Fibroblast of skin of scalp (primary cell): Measurements from ENCODE around the gene IBA57. TPM values are rescaled to one million over a fixed set of nuclear protein-coding genes. Genes with fewer than 3 reads are reported as not detected.

Experiments
- DNase-seq: peaks from one replicate; pipeline ENCODE4 v3.0.0-alpha.2; 2013
- polyA plus RNA-seq, 2 experiments: library from polyadenylated mRNA; unstranded; fragments of 120-200 nt; gene quantifications; one replicate each; pipeline ENCODE4 v1.2.1, GENCODE V29; 2013; ENCODE audit not compliant: insufficient read length in 2 of 2

The IBA57 gene
- 3.7 TPM for polyA plus RNA-seq (2013, experiment 1 of 2; ENCODE audit: insufficient read length)
- 2.7 TPM for polyA plus RNA-seq (2013, experiment 2 of 2; ENCODE audit: insufficient read length)

GRCh38 chr1:228165372-228166169 lies at the start of gene IBA57:
Gene IBA57, plus strand, starts transcription at chr1:228165804. Its CDS starts 13 bp downstream, at chr1:228165817.
- DNase-seq: peak; percentile 99

DNA sequence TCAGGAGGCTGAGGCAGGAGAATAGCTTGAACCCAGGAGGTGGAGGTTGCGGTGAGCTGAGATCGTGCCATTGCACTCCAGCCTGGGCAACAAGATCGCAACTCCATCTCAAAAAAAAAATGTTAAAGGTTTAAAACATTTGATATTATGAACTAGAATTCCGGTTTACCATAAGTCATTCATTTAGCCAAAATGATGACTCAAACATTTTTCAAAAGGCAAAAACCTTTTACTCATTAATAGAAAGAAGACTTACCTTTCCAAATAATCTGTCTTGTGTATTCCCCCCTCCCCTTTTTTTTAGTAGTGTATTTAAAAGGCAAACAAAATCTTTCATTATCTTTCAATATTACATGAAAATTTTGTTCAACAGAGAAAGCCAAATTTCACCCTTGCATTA lies 48.3 kb upstream of the IBA57 start:
- DNase-seq: no peak

GRCh38 chr1:228118040-228118439 lies 47.6 kb upstream of the IBA57 start:
- no peak for DNase-seq

DNA sequence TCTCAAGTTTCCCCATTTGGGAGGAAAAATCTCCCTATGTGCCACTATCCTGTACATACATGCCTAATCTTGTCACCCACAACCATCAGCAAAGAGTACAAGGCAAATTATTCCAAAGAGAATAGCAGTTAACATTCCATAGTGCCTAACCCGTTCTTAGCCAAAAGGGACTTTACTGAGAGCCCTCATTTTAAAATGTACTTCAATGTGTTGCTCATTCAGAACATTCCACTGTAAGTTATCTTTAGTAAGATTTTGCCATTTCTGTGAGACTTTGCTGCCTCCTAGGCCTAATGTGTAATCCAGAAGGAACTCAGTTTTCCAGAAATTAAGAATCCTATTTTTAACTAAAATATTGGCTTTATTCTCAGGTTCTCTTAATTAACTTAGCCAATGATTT lies 45.3 kb upstream of the IBA57 start:
- DNase-seq: no peak

DNA sequence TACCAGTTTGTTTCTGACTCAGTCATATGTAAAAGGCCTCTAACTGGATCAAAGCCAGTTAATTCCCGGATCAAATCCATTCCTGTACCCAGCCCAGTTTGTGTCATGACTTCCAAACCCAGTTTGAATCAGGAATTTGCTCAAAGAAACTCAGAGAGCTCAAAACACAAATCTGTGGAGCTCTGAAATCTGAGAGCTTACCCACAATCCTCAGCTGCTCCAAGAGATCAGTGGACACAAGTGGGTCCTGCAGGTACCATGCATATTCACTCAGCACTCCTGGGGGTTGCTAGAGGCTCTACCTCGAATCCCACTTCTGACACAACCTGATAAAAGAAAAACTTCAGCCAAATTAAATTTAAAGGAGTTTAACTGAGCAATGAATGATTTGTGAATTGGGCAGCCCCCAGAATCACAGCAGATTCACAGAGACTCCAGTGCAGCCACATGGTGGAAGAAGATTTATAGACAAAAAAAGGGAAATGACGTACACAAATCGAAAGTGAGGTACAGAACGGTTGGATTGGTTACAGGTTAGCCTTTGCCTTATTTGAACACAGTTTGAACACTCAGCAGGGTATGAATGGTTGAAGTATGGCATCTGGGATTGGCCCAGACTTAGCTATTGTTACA lies 44.6 kb upstream of the IBA57 start:
- no peak for DNase-seq

DNA sequence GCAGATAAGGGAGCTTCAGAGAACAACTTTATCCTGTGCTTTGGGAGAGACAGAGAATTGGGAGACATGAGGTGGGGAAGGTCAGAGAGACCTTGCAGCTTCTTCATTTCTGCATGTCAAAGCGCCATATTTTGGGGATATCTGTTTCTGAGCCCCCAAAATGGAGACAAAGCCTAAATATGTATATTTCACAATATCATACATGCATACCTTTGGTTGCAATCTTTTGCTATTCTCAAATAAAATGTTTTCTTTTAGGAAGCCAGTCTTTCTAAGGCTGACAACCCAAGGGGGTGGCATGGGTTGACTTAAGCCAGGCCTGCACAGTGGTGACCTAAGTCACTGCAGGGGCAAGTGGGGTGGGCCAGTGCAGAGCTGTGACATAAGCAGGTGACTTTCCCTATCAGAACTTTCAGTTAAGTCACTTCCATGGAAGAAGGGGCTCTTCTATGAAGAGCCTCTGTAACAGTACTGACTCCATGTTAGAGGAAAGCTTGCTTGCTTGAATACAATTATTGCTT lies 42.6 kb upstream of the IBA57 start:
- DNase-seq: no peak

DNA sequence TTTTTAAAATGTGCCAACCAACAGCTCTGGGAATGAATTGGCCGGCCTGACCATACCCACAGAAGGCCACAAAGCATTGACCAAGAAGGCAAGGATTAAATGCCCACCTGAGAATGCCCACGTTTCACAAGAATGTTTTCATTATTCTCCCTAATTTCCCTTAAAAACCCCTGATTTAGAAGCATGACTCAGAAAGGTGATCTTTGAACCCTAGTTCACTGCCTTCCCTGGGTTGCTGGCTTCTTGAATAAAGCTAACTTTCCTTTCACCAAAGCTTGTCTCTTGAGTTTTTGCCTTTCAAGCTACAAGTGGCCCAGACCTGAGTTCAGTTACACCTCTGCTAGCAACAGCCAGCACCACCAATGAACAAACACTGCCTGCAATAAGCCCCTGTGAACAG lies 42.1 kb upstream of the IBA57 start:
- DNase-seq: no peak

DNA sequence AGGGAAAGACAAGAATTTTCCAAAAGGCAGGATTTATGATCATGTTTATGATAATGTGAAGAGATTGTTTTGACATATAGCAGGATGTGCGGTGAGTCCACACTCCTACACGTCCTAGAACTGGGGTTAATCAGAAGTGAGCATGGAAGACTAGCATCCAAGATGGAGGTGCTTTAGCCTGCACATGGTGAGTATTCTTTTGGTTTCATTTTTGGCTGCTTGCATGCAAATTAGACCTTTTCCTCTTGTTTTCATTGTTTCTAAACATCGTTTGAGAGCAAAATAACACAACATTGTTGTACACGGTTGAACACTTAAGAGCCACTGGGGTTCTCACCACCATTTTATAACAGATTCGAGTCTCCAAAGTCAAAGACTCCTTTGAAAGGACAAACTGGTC lies 40.4 kb upstream of the IBA57 start:
- no peak for DNase-seq

GRCh38 chr1:228131766-228132165 lies 33.8 kb upstream of the IBA57 start:
- no peak for DNase-seq

- no peak for DNase-seq
Measured at GRCh38 chr1:228134591-228134990, 31.0 kb upstream of the IBA57 start.

- no peak for DNase-seq
Measured at GRCh38 chr1:228136901-228137300, 28.7 kb upstream of the IBA57 start.

- DNase-seq: no peak
Measured at GRCh38 chr1:228139406-228139930, 26.1 kb upstream of the IBA57 start.

DNA sequence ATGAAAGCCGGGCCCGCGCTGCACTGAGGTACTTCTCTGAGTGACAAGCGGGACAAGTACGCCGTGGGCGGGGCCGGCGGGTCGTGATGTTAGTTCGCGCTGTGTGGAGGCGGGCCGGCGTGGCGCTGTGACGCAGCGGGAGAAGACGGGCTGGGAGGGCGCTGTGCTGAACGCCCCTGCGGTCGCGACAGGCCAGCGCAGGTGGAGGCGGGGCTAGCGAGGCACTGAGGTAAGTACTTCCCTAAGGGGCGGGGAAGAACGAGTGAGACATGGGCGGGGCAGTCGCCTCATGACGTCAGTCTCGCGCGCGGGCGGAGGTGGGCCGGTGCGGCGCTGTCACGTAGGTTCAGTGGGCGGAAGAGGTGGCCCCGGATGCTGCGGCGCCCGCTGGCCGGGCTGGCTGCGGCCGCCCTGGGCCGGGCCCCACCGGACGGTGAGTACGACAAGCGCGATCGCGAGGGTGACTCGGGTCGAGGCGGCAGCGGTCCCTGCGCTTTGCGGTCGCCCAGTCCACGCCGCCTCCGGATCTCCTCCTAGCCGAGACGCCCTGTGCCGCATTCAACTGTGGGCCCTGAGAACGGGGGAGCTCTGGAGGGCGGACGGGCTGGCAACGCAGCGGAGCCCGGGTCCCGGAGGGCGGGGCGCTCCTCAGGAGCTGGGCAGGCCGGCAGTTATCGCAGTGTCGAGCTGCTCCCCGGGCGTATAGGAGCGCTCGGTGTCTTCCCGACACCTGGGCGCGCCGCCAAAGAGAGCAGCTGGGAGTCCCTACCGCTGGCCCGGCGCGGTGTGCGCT lies 25.5 kb upstream of the IBA57 start, which contains the start of gene GUK1:
GUK1 (plus strand) TSS at position 349 of the 793 bp plus-strand sequence; CDS start at position 373, 24 bp downstream.
- peak; percentile 99 for DNase-seq

DNA sequence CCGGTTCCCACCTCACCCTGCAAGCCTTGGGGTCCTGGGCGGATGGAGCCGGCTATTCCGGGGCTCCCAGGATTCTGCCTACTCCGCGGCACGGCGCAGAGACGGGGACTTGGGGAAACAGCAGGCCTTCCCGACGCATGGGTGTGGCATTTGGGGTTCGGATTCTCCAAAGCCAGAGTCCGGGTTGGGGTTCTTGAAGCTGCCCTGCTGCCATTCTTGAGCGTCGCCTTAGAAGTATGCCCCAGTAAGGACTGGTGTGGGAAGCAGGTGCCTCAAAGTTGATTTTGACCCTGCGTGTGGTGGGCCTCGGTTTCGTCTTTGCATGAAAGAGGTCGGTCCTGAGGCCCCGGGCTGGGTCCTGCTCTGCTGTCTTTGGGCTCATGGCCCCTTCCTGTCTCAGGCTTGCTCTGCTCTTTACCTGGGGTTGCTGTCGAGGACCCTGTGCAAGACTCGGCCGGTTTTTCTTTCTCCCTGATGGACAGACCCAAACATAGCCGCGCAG lies 24.8 kb upstream of the IBA57 start:
- no peak for DNase-seq

- DNase-seq: peak; percentile 43
Measured at GRCh38 chr1:228141226-228142044, 24.2 kb upstream of the IBA57 start.

- no peak for DNase-seq
Measured at GRCh38 chr1:228142155-228142691, 23.4 kb upstream of the IBA57 start.

DNA sequence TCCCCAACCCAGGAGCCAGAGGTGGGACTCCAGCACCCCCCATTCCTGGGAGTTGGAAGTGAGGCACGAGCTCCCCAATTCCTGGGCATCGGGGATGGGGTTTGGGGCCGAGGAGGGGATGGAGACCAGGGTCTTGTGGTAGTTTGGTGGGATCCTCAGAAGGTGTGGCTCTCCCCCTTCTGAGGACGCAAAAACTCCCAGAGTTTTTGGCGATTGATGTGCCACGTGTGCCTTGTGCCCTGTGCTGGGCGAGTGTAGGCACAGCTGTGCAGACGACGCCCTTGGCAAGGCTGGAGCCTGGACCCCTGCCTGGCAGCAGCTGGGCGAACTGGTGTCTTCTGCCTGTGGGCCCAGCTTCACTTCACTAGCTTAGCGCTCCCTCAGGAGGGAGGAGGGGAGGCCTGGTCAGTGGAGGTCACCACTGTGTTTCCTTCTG lies 22.9 kb upstream of the IBA57 start:
- no peak for DNase-seq

- no peak for DNase-seq
Measured at GRCh38 chr1:228143480-228144192, 22.0 kb upstream of the IBA57 start.

- no peak for DNase-seq
Measured at GRCh38 chr1:228144193-228144992, 21.2 kb upstream of the IBA57 start.

GRCh38 chr1:228144993-228145343 lies 20.6 kb upstream of the IBA57 start:
- DNase-seq: no peak
